HG03139 (cell line): Measurements from ENCODE around the gene KRT9.

Source experiments
- ATAC-seq: cut with Tn5 transposase; IDR thresholded peaks from one replicate; pipeline ENCODE4 v1.9.1; 2021; ENCODE audit not compliant: unreplicated experiment

KRT9 gene

GRCh38 chr17:41531993-41532392, 39.9 kb downstream of the KRT9 start:
- ATAC-seq, result no peak

GRCh38 chr17:41530062-41531048, 41.5 kb downstream of the KRT9 start:
- ATAC-seq, result no peak

GRCh38 chr17:41529491-41529915, 42.4 kb downstream of the KRT9 start:
- ATAC-seq, result no peak

GRCh38 chr17:41528959-41529353, 42.9 kb downstream of the KRT9 start:
- ATAC-seq, result no peak

- no peak for ATAC-seq
Measured at GRCh38 chr17:41527063-41528023, 44.5 kb downstream of the KRT9 start.

GRCh38 chr17:41524261-41524660, 47.6 kb downstream of the KRT9 start:
- ATAC-seq, result no peak

- ATAC-seq, result no peak
Measured at GRCh38 chr17:41523787-41524186, 48.1 kb downstream of the KRT9 start.

- no peak for ATAC-seq
Measured at GRCh38 chr17:41523225-41523593, 48.6 kb downstream of the KRT9 start.

- no peak for ATAC-seq
Measured at GRCh38 chr17:41522301-41523224, 49.3 kb downstream of the KRT9 start.

GRCh38 chr17:41521574-41522261, 50.1 kb downstream of the KRT9 start:
- no peak for ATAC-seq

- no peak for ATAC-seq
Measured at GRCh38 chr17:41520821-41521521, 50.9 kb downstream of the KRT9 start.

- ATAC-seq, result no peak
Measured at GRCh38 chr17:41519501-41520224, 52.2 kb downstream of the KRT9 start.

GRCh38 chr17:41518789-41519449, 52.9 kb downstream of the KRT9 start, which contains the start of gene KRT15:
KRT15 (minus strand) TSS chr17:41518890; CDS start chr17:41518827, 63 bp downstream.
- no peak for ATAC-seq

GRCh38 chr17:41518031-41518430, 53.8 kb downstream of the KRT9 start:
- ATAC-seq, result no peak

- no peak for ATAC-seq
Measured at GRCh38 chr17:41516830-41517283, 55.0 kb downstream of the KRT9 start.

GRCh38 chr17:41516147-41516829, 55.6 kb downstream of the KRT9 start:
- ATAC-seq, result no peak
